Inflammatory macrophage treated with lipopolysaccharide for 1 hour (primary cell): ENCODE measurements around the gene TMX4.
"Not testable (repeated sequence)": the region's sequence is repeated elsewhere in the genome, so short reads cannot be mapped to it uniquely, and the experiment has no call there.

Experiments
- DNase-seq, 2 donors: peaks; one replicate each; pipeline ENCODE4 v3.0.0-alpha.2; 2020 to 2022

TMX4 gene, protein sequence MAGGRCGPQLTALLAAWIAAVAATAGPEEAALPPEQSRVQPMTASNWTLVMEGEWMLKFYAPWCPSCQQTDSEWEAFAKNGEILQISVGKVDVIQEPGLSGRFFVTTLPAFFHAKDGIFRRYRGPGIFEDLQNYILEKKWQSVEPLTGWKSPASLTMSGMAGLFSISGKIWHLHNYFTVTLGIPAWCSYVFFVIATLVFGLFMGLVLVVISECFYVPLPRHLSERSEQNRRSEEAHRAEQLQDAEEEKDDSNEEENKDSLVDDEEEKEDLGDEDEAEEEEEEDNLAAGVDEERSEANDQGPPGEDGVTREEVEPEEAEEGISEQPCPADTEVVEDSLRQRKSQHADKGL

DNA sequence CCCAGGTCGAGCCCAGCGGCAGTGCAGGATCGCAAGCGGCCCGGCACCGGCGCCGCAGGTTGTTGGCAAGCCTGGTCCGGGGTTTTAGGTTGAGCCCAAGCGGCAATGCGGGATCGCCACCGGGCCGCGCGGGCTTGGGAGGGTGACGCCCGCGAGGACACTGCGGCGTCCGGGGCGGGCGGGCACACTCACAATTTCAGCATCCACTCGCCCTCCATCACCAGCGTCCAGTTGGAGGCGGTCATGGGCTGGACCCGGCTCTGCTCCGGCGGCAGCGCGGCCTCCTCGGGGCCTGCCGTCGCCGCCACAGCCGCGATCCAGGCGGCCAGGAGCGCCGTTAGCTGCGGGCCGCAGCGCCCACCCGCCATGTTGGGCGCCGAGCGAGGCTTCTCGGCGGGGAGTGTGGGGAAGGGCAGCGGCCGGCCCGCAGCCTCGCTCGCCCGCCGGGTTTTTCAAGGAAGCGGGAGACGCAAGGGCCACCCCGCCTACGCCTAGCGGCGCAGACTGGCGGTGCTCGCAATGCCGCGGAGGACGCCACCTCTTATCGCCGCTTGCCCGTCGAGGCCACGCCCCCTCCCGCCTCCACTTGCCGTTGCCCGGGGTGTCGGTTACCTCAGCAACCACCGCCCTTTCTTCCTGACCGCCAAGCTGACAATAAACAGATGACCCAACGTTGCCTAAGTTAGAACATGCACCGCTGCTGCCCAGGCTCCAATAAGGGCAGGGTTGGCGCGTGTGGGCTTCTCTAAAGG, at the start of gene TMX4:
TMX4 (minus strand) TSS at position 516 of the 752 bp plus-strand sequence; CDS start at position 368, 148 bp downstream.
- peak; percentile 97 for DNase-seq

DNA sequence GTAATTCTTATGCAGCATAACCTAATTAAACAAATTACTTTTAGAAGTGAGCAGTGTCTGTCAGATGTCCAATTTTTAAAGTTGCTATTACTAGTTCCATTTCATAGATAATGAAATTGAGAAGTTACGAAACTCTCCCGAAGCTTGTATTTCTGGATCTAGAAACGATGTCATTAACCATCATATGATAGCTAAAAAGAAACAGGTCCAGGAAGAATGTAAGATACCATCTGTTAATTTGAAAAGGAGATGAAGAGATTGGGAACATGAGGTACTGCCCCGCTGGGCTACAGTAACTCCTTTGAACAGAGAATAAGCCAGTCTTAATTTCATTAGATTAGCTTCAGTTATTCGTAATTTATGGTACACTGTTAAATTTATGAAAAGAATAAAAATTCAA, 47.5 kb upstream of the TMX4 start:
- DNase-seq: no peak

DNA sequence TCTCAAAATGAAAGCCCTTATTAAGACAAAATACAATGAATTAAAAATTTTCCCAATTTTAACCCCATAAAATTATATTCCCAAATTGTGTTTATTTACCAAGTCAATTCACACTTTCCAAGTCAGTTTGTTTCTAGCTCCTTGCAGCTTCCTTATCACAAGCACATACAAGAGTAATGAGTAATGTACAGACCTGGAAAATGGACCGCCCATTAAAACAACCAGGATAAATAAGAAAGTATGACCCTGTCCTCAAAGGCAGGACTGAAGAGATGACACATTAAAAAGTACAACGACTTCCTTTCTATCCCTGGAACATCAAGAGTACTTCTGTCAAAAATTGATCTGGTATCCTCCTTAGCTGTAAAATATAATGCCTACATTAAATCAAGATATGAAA, 47.1 kb upstream of the TMX4 start:
- no peak for DNase-seq

DNA sequence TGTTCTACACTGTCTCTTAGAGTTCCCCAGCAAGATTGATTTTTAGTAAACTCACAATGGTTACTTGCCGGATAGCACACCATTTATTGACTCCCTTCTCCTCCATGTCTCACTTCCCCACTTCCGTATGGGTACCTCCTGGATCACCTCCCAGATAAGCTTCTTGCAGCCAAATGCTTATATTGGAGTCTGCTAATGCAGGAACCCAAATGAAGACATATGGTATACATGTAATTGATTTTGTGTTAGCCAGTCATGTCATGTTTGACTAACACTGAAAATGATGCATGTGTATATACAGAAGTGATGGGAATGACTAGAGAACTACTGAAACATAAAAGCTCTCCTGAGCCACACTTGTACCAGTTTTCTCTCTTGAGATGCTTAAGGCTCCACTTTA, 46.1 kb upstream of the TMX4 start:
- DNase-seq: no peak

DNA sequence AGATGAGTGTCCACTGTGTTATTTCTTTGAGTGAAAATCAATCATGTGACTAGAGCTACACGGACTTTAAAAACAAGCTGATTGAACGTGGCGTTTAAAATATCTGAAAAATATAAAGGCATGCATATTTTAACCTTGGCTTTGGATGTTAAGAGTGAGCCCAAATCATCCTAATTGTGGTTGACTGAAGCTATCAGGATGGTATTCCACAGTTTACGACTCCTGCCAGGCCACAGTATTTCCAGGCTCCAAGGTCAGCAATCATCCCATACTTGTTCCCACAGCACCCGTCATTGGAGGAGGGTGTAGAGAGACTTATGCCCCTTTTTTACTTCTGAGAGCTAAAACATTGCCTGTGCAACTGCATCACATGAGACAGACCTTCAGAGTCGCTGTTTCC, 43.2 kb upstream of the TMX4 start:
- no peak for DNase-seq

DNA sequence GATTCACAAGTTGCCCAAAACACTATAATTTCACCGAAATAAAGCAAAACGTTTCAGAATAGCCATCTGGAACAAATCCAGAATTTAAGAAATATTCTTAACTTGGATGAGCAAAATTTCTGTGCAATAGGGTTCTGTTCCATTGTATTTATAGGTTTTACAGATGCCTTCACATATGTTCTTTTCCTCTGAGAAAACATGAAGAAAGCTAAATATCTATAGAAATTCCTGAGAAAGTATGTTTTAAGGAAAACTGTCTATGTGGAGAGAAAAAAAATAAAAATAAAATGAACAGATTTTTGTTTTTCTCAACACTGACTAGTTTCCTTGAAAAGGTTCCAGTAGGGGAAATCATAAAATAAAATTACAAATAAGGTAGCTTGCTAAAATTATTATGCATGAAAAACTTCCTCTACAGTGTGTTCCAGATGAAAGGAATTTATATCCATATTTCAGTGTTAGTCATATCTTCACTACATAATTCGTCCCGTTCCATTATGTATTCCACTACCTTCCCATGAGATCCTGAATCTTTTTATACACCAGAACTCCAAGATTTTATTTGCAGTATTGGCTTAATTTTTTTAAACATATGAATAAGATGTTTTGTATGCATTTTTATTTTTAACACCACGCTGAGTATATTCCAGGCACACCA, 42.4 kb upstream of the TMX4 start:
- no peak for DNase-seq

DNA sequence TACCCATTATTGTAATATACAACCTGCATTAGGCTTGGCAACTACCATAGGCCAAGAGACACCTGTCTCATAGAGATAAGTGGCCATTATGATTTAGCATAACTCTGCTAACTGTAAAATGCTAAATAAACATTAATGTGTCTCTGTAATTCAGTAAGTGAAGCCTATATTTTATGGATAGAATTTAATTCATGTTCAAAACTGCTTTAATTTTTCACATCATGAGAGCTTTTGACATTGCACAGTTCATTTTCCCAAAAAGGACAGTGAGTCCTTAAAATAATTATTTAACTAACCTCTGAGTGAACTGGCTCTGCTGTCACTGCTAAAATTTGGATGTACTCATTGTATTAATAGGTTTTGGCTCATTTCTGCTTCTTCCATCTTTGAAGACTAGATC, 41.4 kb upstream of the TMX4 start:
- no peak for DNase-seq

DNA sequence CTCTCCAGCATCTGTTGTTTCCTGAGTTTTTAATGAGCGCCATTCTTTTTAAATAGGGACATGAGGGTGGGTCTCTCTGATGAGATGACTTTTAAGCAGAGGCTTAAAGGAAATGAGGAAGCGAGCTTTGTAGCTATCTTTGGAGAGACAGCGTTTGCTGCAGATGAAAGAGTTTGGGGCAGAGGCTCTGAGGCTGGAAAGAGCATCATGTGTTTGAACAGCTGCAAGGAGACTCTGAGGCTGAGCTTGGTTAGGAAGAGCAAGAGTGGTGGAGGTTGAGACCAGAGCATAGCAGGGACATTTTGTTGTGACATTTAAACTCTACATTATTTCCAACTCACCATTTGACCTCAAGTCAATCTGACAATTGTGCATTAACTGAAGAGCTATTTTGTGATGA, 38.3 kb upstream of the TMX4 start:
- DNase-seq: no peak

DNA sequence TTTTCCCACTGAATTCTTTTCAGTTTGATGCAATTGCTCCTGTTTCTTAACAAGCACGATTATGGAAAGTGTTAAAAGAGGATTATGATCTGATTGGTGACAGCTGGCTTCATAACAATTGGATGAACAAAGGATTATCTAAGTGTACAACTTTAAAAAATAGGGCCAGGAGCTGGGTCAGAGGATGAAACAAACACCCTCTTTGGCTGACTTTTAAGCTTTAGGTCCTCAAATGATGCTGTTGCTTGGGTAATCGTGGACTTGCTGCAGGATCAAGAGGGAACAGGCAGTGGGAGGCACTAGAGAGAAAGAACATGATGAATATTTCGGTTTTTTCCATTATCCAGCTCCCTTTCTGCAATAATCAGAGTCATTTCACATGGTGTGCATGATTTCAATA, 35.5 kb upstream of the TMX4 start:
- no peak for DNase-seq

DNA sequence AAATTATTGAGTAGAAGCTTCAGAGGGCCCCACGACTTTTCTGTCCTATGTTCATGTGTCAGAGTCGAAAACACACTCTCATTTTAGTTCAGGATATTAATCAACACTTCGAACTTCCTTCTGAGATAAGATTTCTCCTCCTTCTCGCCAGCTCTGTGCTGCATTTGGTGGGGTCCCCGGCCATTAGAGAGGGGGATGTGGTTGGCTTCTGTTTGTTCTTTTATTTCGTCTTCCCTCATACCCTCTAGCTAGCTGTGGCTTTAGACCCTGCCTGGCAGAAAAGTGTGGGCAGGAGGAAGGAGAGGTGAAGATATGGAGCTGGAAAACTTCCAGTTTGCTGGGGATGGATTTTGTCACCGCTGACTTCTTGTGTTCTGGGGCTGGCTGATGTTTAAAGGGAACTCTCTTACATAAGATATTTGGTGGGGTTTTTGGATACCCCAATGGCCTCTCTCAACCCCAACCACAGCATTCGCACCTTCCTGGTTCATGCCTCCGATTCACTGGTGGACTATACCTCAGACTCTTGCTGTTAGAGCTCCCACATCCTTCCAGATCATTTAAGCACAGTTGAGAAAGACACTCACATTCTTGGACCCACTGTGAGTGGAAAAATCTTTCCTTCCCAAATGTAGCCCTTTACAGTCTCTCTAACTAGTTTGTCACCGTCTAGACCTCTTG, 30.7 kb upstream of the TMX4 start:
- DNase-seq: no peak

DNA sequence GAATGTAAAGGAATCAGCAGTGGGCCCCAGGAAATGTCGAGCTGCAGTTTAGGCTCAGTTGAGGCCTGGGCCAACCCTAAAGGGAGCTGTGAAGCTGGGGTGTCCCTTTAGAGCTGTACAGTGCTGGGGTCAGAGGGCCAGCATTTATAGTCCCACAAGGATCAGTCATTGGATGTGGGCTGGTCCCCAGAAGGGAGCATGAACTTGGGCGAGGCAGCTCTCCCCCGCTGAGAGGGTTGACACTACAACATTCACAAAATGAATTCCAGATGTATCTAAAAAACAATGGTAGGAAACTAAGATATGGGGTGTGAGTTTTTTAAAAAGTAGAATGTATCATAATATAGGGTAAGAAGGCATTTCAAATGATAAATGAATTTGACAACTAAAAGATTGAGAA, 29.7 kb upstream of the TMX4 start:
- DNase-seq: no peak

DNA sequence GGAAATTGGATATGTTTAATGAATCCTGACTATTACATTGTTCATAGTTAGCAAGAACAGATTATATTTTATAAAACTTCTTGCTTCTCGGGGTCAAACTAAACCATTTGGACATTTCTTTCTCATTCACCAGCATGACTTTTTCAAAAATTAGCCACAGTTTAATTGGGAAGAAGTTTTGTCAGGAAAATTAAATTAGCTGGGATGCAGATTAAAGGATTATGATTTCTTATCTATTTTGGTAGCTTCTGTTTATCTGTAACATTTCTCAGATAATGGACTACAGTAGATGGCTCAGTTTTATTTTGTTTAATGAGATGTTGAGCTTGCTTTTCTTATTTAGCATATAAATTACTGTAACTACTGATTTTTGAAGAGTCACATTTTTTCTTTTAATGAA, 26.4 kb upstream of the TMX4 start:
- DNase-seq: no peak

DNA sequence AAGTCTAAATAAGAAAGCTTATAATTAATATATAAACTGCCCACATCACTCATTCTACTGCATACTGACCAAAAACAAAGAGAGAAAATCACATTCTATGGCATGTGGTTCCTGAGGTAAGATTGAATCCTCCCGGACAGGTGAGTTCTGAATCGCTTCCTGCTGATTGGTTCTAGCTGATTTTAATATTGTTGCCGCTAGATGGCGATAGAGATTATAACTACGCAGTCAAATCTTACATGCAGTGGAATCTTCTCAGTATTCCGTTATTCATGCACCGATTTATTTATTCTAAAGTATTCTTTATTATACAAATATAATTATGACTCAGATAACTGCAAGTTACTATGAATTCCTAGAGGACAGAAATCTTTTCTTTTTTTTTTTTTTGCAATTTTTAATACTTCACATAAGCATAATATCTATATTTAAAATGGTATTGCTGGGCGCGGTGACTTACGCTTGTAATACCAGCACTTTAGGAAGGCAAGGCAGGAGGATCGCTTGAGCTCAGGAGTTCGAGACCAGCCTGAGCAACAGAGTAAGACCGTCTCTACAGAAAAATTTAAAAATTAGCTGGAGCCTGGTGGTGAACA, 24.2 kb upstream of the TMX4 start:
- peak; percentile 37 to 81 for DNase-seq

DNA sequence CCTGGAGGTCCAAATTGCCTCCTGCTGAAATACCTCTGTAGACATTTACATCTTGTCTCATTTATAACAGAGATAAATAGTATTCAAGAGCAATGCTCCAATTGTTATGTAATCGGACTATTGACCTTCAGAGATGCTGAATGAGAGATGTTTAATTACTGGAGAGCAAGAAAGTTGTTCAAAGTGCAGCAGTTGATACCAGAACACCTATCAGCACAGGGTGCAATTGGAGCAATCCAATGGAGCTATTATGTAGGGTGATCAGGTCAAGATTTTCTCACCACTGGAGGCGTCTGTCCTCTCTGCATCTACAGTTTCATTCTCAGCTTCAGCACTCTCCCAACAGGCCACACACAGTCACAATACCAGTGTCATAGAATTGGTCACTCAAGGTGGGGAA, 19.5 kb upstream of the TMX4 start:
- DNase-seq: no peak

DNA sequence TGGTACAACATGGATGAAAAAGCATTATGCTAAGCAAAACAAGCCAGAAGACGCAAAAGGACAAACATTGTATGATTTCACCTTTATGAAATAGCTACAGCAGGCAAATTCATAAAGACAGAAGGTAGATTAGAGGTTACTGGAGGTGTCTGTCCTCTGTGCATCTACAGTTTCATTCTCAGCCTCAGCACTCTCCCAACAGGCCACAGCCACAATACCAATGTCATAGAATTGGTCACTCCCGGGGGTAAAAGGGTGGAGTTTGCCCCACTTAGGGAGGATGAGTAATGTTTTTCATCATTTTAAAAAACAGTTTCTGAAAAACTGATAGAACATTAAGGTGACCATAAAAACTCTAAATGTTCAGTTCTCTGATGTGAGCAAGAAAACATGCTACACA, 17.2 kb upstream of the TMX4 start:
- no peak for DNase-seq

DNA sequence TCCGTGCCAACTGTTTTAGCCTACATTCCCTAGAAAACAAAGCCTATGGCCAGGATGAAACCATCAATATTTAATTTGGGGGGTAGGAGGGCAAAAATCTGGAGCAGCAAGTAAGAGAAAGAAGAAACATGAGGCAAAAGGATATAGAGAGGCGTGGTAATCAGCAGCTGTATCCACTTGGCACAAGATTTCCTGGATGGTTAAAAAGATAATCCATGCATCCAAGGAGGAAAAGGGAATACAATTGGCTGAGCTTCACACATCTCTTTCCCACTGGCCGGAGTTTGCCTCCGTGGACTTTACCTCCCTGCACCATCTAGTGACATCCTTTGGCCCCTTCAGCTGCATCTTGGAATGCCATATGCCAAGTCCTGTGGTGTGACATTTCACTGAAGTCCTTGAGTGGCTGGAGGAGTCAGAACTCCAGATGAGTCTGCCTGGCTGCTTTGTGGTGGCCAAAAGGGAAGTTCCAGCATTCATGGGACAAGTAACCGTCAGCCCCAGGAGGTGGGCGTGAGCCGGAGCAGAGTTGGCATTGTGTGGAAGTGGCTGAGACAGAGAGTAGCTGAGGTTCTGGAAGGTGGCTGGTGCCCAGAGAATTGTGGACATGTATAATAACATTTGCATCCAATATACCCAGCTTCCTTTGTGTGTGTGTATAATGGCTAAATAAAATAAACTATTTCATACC, 13.7 kb upstream of the TMX4 start:
- peak; percentile 70 to 88 for DNase-seq

DNA sequence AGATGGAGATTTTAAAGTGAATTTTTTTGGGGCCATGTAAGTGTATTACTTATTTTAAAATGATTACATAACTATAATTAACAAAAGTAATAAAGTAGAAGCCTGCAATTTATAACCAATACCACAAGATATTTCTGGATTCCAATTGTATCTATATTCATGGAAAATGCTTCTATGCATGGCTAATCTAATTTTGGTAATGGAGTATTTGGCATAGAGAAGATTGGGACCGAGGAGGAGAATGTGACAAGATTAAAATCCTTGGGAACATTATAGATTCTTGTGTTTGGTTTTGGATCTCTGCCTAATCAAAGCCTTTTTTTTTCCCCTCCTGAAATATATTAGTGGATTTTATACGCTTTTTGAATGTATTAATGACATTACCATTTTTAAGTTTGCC, 12.9 kb upstream of the TMX4 start:
- DNase-seq: no peak

DNA sequence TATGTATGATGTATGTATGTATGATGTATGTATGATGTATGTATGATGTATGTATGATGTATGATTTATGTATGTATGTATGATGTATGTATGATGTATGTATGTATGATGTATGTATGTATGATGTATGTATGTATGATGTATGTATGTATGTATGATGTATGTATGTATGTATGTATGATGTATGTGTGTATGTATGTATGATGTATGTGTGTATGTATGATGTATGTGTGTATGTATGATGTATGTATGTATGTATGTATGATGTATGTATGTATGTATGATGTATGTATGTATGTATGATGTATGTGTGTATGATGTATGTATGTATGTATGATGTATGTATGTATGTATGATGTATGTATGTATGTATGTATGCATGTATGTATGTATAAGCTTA, 12.0 kb upstream of the TMX4 start:
- not testable (repeated sequence) for DNase-seq

DNA sequence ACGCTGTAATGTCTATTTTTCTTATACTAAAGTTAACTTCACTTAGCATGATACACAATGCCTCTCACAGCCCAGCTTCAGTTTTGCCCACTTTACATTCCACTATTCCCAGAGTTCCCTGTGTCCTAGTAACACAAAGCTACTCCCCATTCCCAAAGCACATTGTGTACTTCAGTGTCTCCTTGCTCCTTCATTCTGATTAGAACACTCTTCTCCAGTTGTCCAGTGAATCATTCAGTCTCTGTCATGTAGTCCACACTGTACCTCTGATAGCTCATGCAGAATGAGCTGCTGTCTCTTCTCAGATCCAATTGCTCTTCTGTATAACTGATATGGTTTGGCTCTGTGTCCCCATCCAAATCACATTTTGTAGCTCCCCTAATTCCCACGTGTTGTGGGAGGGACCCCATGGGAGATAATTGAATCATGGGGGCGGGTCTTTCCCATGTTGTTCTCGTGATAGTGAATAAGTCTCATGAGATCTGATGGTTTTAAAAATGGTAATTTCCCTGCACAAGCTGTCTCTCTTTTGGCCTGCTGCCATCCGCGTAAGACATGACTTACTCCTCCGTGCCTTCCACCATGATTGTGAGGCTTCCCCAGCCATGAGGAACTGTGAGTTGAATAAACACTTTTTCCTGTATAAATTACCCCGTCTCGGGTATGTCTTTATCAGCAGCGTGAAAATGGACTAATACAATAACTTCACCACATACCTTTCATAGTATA, 2.1 kb upstream of the TMX4 start:
- DNase-seq: no peak

DNA sequence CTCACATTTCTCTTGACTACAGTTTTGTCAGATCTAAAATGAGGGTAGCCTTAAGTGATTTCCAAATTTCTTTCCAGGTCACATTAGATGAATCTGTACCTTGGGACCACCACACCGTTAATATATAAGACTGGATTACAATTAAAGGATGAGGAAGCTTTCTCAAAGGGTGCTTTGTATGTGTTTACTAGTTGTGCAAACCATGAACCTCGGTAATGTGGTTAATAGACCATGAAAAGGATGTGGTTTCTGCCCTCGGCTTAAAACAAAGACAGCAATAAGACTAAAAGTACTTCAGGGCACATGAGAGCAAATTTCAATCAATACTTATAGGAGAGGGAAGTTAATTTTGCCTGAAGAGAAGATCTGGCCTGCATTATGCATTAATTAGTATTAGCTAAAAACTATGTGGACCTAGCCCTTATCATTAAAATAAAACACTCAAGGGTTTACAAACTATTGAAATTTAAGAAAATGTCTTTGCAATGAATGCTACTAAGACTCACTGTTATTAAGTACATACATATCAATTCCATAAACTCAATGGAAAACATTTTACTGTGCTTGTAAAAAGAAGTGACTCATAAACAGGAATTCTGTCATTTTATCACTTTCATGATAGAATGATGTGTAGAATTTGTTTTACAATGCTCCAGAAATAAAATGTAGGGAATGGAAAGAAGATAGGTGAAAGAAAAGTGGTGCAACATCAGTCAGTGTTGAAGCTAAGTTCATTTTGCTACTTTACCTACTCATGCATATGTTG, 936 bp upstream of the TMX4 start:
- DNase-seq: no peak

DNA sequence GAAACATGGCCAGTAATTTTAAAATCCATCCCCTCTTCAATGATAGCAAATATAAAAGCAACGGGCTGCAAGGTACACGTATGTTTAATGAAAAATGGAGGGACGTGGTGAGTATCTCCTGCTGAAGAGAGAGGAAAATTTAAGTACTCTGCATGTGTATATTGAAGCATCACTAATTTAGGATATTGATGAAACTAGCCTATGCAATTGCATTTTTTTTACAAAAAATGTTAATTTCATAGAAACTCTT, 362 bp upstream of the TMX4 start:
- DNase-seq: no peak

DNA sequence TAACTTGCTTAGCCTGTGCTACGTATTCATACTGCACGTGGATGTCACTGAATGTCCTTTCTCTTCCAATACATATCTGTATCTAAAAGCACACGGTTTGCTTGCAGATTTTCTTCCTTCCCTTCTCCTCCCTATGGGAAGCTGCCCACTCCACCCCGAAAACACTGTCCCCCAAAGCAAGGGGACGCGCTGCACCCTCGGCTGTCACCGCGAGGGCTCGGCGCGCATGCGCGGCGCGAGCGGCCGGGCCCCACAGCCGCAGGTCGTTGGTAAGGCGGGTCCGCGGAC, 659 bp downstream of the TMX4 start:
- peak; percentile 49 to 66 for DNase-seq
